HG02970 (cell line): ENCODE results near the gene RPL27A.

Experiments used
- ATAC-seq: cut with Tn5 transposase; IDR thresholded peaks from one replicate; pipeline ENCODE4 v1.9.1; 2021; ENCODE audit warnings: mild to moderate bottlenecking, moderate library complexity, moderate number of reproducible peaks; ENCODE audit not compliant: unreplicated experiment, low FRiP score

Gene RPL27A

GRCh38 chr11:8719211-8719649 is 36.6 kb downstream of the RPL27A start:
- ATAC-seq: no peak

GRCh38 chr11:8719721-8720120 is 37.1 kb downstream of the RPL27A start:
- no peak for ATAC-seq

- no peak for ATAC-seq
Observed at GRCh38 chr11:8720352-8720751, 37.8 kb downstream of the RPL27A start.

- ATAC-seq: no peak
Observed at GRCh38 chr11:8720868-8721608, 38.4 kb downstream of the RPL27A start.

- no peak for ATAC-seq
Observed at GRCh38 chr11:8721609-8722500, 39.3 kb downstream of the RPL27A start.

- ATAC-seq: no peak
Observed at GRCh38 chr11:8722809-8723208, 40.2 kb downstream of the RPL27A start.

- no peak for ATAC-seq
Observed at GRCh38 chr11:8723711-8724110, 41.1 kb downstream of the RPL27A start.

GRCh38 chr11:8724682-8725081 is 42.1 kb downstream of the RPL27A start:
- ATAC-seq: no peak

GRCh38 chr11:8726395-8726794 is 43.8 kb downstream of the RPL27A start:
- ATAC-seq: no peak

GRCh38 chr11:8728563-8728962 is 46.0 kb downstream of the RPL27A start:
- ATAC-seq: no peak

GRCh38 chr11:8729067-8729466 is 46.5 kb downstream of the RPL27A start:
- no peak for ATAC-seq

GRCh38 chr11:8729837-8730696 is 47.5 kb downstream of the RPL27A start:
- ATAC-seq: no peak

- no peak for ATAC-seq
Observed at GRCh38 chr11:8730697-8731020, 48.1 kb downstream of the RPL27A start.

GRCh38 chr11:8731647-8732323 is 49.2 kb downstream of the RPL27A start:
- no peak for ATAC-seq

GRCh38 chr11:8732324-8732670 is 49.7 kb downstream of the RPL27A start:
- ATAC-seq: peak; percentile 56

GRCh38 chr11:8732748-8733241 is 50.2 kb downstream of the RPL27A start:
- no peak for ATAC-seq

GRCh38 chr11:8733852-8734251 is 51.3 kb downstream of the RPL27A start:
- ATAC-seq: no peak

GRCh38 chr11:8735094-8735493 is 52.5 kb downstream of the RPL27A start:
- ATAC-seq: no peak

GRCh38 chr11:8739309-8739793 is 56.8 kb downstream of the RPL27A start:
- no peak for ATAC-seq
